H1 (cell line): ENCODE measurements around the gene IGSF9B. TPM values are rescaled to one million over a fixed set of nuclear protein-coding genes. Genes with fewer than 3 reads are reported as not detected.

Experiments used
- BCL11A ChIP-seq, 2 experiments: IDR thresholded peaks; one replicate each; pipeline ENCODE4 v1.6.1; 2011; ENCODE audit warnings: low read depth in 2 of 2, low read length in 2 of 2, mild to moderate bottlenecking in 2 of 2
- polyA plus RNA-seq, 7 experiments: library from polyadenylated mRNA; depleted of rRNA in 3 of 7; stranded (reverse) in 5 of 7; unstranded in 2 of 7; fragments of >200 nt in 5 of 7; fragments of 200-250 nt in 2 of 7; gene quantifications; 1 replicate in 5 of 7; 2 replicates in 1 of 7; 4 replicates in 1 of 7; pipeline versions ENCODE4 v1.2.1 to v1.2.3, GENCODE V29; 2011 to 2013; ENCODE audit warnings: missing spikeins in 2 of 7, mixed read lengths in 2 of 7
- total RNA-seq: library from RNA; stranded (reverse); fragmentation: NEBNext Ultra II Directional; extraction: Animal tissue kit (Norgen Biotek cat#: 25700); gene quantifications from 2 replicates; pipeline ENCODE4 v1.2.1, GENCODE V29; 2021

The IGSF9B gene
- total and polyA plus RNA-seq, 2 of the 8 experiments (the other 6 are each of a cell fraction or from before 2014, with no cell fraction given), result 16.5 to 49.2 TPM

- no peak for TF ChIP-seq BCL11A (IDR thresholded peaks at IDR 0.05; ENCODE audit: low read depth in 2 of 2, low read length in 2 of 2)
These were observed 28.1 kb upstream of the IGSF9B start (continued) for GRCh38 chr11:133984828-133985227.
